Peyer's patch (tissue), 4 donors: ENCODE results near the gene RALGAPA1. TPM values are rescaled to one million over a fixed set of nuclear protein-coding genes. Genes with fewer than 3 reads are reported as not detected.
"Not testable (repeated sequence)": the region's sequence is repeated elsewhere in the genome, so short reads cannot be mapped to it uniquely, and the experiment has no call there.

Experiments used
- DNase-seq, 3 donors: peaks; one replicate each; pipeline ENCODE4 v3.0.0-alpha.2; 2017 to 2019
- H3K27ac ChIP-seq, 4 donors: fragments of 200-600 bp; sonication (generic); one replicate each; pipeline ENCODE4 v1.5.1; 2016 to 2019
- H3K27me3 ChIP-seq, 2 donors: fragments of 200-600 bp; sonication (generic); one replicate each; pipeline ENCODE4 v1.5.1; 2019
- H3K36me3 ChIP-seq, 3 donors: fragments of 200-600 bp; sonication (generic); one replicate each; pipeline ENCODE4 v1.5.1; 2016 to 2019
- H3K4me1 ChIP-seq, 4 donors: fragments of 200-600 bp; sonication (generic); one replicate each; pipeline ENCODE4 v1.5.1; 2016 to 2019
- H3K4me3 ChIP-seq, 4 donors: fragments of 200-600 bp; sonication (generic); 1 replicate in 3 of 4; 2 replicates in 1 of 4; pipeline ENCODE4 v1.5.1; 2016 to 2019; ENCODE audit warnings: mild to moderate bottlenecking in 1 of 4
- H3K9me3 ChIP-seq, 4 donors: fragments of 200-600 bp; sonication (generic); one replicate each; pipeline ENCODE4 v1.5.1; 2016 to 2019; ENCODE audit warnings: mild to moderate bottlenecking in 1 of 4
- POLR2A ChIP-seq, 2 donors: fragments of 450-650 bp; IDR thresholded peaks; one replicate each; pipeline ENCODE4 v1.5.1; 2017; ENCODE audit warnings: antibody characterized with exemption in 2 of 2, mild to moderate bottlenecking in 2 of 2, moderate library complexity in 2 of 2
- total RNA-seq, 4 donors: library from RNA; depleted of rRNA; stranded (reverse); fragments of >200 nt; gene quantifications; one replicate each; pipeline ENCODE4 v1.1.0, GENCODE V29; 2016
- TF ChIP-seq, protein P1 (sequence below), 6 experiments: fragments of 450-650 bp in 4 of 6; fragments of 200-600 bp in 2 of 6; sonication (generic) in 1 of 6; IDR thresholded peaks; one replicate each; pipeline ENCODE4 v1.5.1; 2017 to 2019; ENCODE audit warnings: antibody characterized with exemption in 6 of 6, mild to moderate bottlenecking in 3 of 6, moderate library complexity in 1 of 6

RALGAPA1 gene
- total RNA-seq, 4 donors from 2014 or later: 61.8 to 163 (median 89.4) TPM

DNA sequence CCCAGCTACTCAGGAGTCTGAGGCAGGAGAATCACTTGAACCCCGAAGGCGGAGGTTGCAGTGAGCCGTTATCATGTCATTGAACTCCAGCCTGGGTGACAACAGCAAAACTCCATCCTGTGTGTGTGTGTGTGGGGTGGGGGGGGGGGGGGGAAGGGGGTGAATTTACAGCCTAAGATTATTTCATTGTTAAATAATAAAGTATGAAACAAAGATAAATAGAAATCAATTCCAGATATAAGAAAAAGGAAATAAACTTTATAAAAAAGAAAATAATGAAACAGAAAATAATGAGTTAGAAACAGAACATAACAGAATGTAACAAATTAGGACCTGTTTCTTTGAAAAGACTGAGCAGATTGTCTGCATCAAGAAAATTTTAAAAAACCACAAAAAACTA, 191.6 kb downstream of the RALGAPA1 start:
- TF ChIP-seq POLR2A (IDR thresholded peaks at IDR 0.05): no peak
- TF ChIP-seq, protein P1, sequence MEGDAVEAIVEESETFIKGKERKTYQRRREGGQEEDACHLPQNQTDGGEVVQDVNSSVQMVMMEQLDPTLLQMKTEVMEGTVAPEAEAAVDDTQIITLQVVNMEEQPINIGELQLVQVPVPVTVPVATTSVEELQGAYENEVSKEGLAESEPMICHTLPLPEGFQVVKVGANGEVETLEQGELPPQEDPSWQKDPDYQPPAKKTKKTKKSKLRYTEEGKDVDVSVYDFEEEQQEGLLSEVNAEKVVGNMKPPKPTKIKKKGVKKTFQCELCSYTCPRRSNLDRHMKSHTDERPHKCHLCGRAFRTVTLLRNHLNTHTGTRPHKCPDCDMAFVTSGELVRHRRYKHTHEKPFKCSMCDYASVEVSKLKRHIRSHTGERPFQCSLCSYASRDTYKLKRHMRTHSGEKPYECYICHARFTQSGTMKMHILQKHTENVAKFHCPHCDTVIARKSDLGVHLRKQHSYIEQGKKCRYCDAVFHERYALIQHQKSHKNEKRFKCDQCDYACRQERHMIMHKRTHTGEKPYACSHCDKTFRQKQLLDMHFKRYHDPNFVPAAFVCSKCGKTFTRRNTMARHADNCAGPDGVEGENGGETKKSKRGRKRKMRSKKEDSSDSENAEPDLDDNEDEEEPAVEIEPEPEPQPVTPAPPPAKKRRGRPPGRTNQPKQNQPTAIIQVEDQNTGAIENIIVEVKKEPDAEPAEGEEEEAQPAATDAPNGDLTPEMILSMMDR (IDR thresholded peaks at IDR 0.05): no peak

GRCh38 chr14:35607380-35607779, 201.7 kb downstream of the RALGAPA1 start:
- Histone ChIP-seq H3K27me3 (no peaks in the 10 kb centered on the region), H3K4me1 (no peaks in the 10 kb centered on the region), H3K36me3 (peaks cover 0 to 22% (median 0%) of the 10 kb centered on the region in 3 donors), H3K27ac (no peak overlapping the region), H3K9me3 (no peaks in the 10 kb centered on the region), H3K4me3 (no peak overlapping the region)
- DNase-seq: no peak
- TF ChIP-seq POLR2A (IDR thresholded peaks at IDR 0.05): no peak
- TF ChIP-seq, protein P1 (IDR thresholded peaks at IDR 0.05): no peak

More for the DNA sequence above, 191.6 kb downstream of the RALGAPA1 start:
- Histone ChIP-seq H3K36me3 (peaks cover 0 to 17% (median 0%) of the 10 kb centered on the region in 3 donors), H3K4me1 (no peaks in the 10 kb centered on the region), H3K27me3 (no peaks in the 10 kb centered on the region), H3K4me3 (no peak overlapping the region), H3K9me3 (peaks cover 0 to 4% (median 1%) of the 10 kb centered on the region in 4 donors), H3K27ac (no peak overlapping the region)
- no peak for DNase-seq

GRCh38 chr14:35600253-35600652, 208.8 kb downstream of the RALGAPA1 start:
- H3K4me1 ChIP-seq: no peaks in the 10 kb centered on the region
- no peak overlapping the region for H3K27ac ChIP-seq
- no peaks in the 10 kb centered on the region for H3K27me3 ChIP-seq
- no peak for DNase-seq
- peaks cover 0 to 30% (median 0%) of the 10 kb centered on the region in 3 donors for H3K36me3 ChIP-seq
- no peak overlapping the region for H3K4me3 ChIP-seq
- TF ChIP-seq, protein P1 (IDR thresholded peaks at IDR 0.05): no peak
- TF ChIP-seq POLR2A (IDR thresholded peaks at IDR 0.05): no peak
- no peaks in the 10 kb centered on the region for H3K9me3 ChIP-seq

- no peak for DNase-seq
- H3K9me3 ChIP-seq: no peaks in the 10 kb centered on the region
- TF ChIP-seq POLR2A (IDR thresholded peaks at IDR 0.05): no peak
- TF ChIP-seq, protein P1 (IDR thresholded peaks at IDR 0.05): no peak
- H3K4me3 ChIP-seq: no peak overlapping the region
- no peaks in the 10 kb centered on the region for H3K27me3 ChIP-seq
- no peaks in the 10 kb centered on the region for H3K4me1 ChIP-seq
- H3K36me3 ChIP-seq: peaks cover 0 to 17% (median 0%) of the 10 kb centered on the region in 3 donors
- no peak overlapping the region for H3K27ac ChIP-seq
These were observed 214.5 kb downstream of the RALGAPA1 start for GRCh38 chr14:35594616-35595015.

GRCh38 chr14:35587373-35587772, 221.7 kb downstream of the RALGAPA1 start:
- not testable (repeated sequence) for H3K4me1 ChIP-seq, H3K4me3 ChIP-seq, H3K27me3 ChIP-seq, H3K27ac ChIP-seq, H3K9me3 ChIP-seq, DNase-seq
- H3K36me3 ChIP-seq: peaks cover 0 to 12% (median 0%) of the 10 kb centered on the region in 3 donors

GRCh38 chr14:35578639-35579038, 230.5 kb downstream of the RALGAPA1 start:
- no peaks in the 10 kb centered on the region for H3K36me3 ChIP-seq
- no peak for TF ChIP-seq POLR2A (IDR thresholded peaks at IDR 0.05)
- TF ChIP-seq, protein P1 (IDR thresholded peaks at IDR 0.05): no peak
- H3K4me3 ChIP-seq: no peak overlapping the region
- no peak for DNase-seq
- no peaks in the 10 kb centered on the region for H3K9me3 ChIP-seq
- H3K27ac ChIP-seq: no peak overlapping the region
- no peaks in the 10 kb centered on the region for H3K27me3 ChIP-seq
- H3K4me1 ChIP-seq: no peaks in the 10 kb centered on the region
